Small intestine (tissue), 7 donors: ENCODE measurements around the gene NIBAN1. TPM values are rescaled to one million over a fixed set of nuclear protein-coding genes. Genes with fewer than 3 reads are reported as not detected.

Source experiments
- DNase-seq, 2 donors: peaks; one replicate each; pipeline versions ENCODE4 v3.0.0 to v3.0.0-alpha.2; 2013
- FAIRE-seq: peaks from 2 replicates; lab custom pipeline; 2012; peaks lifted over from hg19 to GRCh38; lab: Jason Lieb, UNC
- H3K27ac ChIP-seq, 3 donors: one replicate each; pipeline ENCODE4 v1.5.1; 2013; ENCODE audit warnings: low read length in 2 of 3, mild to moderate bottlenecking in 2 of 3, control low read depth in 1 of 3, inconsistent platforms in 1 of 3, low read depth in 1 of 3, moderate library complexity in 1 of 3
- H3K27me3 ChIP-seq, 3 donors: one replicate each; pipeline ENCODE4 v1.6.1; 2013; ENCODE audit warnings: low read length in 3 of 3, inconsistent platforms in 1 of 3; ENCODE audit not compliant: control insufficient read depth in 3 of 3, insufficient read depth in 3 of 3
- H3K36me3 ChIP-seq, 3 donors: one replicate each; pipeline ENCODE4 v1.6.1; 2013; ENCODE audit warnings: low read length in 3 of 3, inconsistent platforms in 1 of 3, low read depth in 1 of 3, mild to moderate bottlenecking in 1 of 3, moderate library complexity in 1 of 3; ENCODE audit not compliant: control insufficient read depth in 3 of 3, insufficient read depth in 2 of 3
- H3K4me1 ChIP-seq, 3 donors: one replicate each; pipeline ENCODE4 v1.6.1; 2013; ENCODE audit warnings: low read length in 2 of 3, inconsistent platforms in 1 of 3, low read depth in 1 of 3, mild to moderate bottlenecking in 1 of 3, moderate library complexity in 1 of 3; ENCODE audit not compliant: control insufficient read depth in 3 of 3, insufficient read depth in 2 of 3
- H3K4me3 ChIP-seq, 3 donors: one replicate each; pipeline ENCODE4 v1.5.1; 2013; ENCODE audit warnings: low read length in 3 of 3, control low read depth in 1 of 3, inconsistent platforms in 1 of 3, low read depth in 1 of 3, mild to moderate bottlenecking in 1 of 3, moderate library complexity in 1 of 3
- H3K9me3 ChIP-seq, 2 donors: one replicate each; pipeline ENCODE4 v1.6.1; 2013; ENCODE audit warnings: low read depth in 1 of 2, low read length in 1 of 2; ENCODE audit not compliant: control insufficient read depth in 2 of 2, insufficient read depth in 1 of 2
- WGBS, 3 donors: extraction: QIAGEN DNeasy Blood & Tissue Kit; methylation state at CpG; one replicate each; pipeline ENCODE4 v1.1.7; 2013; 5-methylcytosine and 5-hydroxymethylcytosine counted together
- polyA plus RNA-seq, 4 donors: library from polyadenylated mRNA; stranded (reverse) in 3 of 4; unstranded in 1 of 4; fragments of 200-250 nt in 3 of 4; fragments of 120-200 nt in 1 of 4; gene quantifications; one replicate each; pipeline versions ENCODE4 v1.2.1 to v1.2.3, GENCODE V29; 2013
- donor health status: healthy with polysubstance abuse.
- donor health status: control.
- donor health status: control.
- donor health status: Bipolar disorder and iron deficiency.
- donor health status: healthy.

Gene NIBAN1
- polyA plus RNA-seq, 4 donors = 1.1 to 8.4 (median 2.5) TPM

DNA sequence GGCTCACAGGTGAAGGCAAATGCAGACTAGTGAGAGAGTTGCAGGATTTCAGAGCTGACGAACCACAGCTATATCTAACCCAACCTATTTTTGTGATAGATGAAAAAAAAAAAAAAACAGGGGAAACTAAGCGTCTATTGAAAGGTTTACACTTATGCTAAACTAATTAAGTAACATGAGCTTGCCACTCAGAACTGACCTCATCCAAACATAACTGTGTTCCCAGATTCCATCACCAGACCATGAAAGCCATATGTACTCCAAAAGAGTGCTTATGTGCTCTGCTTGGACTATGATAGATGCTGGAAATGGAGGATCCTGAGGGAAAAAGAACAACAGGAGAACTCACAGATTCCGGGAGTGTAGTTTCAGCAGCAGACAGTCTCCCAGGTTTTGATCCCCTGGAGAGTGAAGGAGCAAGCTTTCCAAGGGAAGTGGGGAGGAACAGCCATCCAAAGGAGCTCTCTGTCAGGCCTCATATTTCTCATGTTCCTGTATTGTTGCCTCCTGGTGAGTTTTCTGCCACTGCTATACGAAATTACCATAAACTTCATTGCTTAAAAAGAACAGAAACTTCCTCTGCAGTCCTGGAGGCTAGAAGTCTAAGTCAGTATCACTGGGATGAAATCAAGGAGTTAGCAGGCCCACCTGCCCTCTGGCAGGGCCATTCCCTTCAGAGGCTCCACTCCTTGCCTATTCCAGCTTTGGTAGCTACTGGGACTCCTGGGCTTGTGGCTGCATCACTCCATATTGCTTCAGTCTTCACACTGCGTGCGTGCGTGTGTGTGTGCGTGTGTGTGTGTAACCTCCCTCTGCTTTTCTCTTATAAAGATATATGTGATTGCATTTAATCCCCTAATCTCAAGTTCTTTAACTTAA lies 38.1 kb downstream of the NIBAN1 start:
- no peak overlapping the region for H3K4me3 ChIP-seq
- no peaks in the 10 kb centered on the region for H3K36me3 ChIP-seq
- no peaks in the 10 kb centered on the region for H3K4me1 ChIP-seq
- H3K27ac ChIP-seq = no peak overlapping the region
- no peak for FAIRE-seq
- DNase-seq = no peak
- H3K27me3 ChIP-seq = no peaks in the 10 kb centered on the region
- WGBS, 3 donors = 91 to 95% (median 94%) methylated on average over 8 of the region's 8 CpGs
- no peaks in the 10 kb centered on the region for H3K9me3 ChIP-seq

DNA sequence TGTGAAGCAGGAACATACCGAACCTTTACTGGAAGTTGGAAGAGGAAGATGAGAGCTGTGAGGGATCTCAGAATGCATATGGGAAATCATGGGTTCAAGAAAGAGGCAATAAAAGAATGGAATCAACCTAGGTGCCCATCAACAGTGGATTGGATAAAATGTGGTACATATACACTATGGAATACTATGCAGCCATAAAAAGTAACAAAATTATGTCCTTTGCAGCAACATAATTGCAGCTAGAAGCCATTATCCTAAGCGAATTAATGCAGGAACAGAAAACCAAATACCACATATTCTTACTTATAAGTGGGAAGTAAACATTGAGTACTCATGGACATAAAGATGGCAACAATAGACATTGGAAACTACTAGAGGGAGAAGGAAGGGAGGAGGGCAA lies 40.4 kb downstream of the NIBAN1 start:
- H3K4me1 ChIP-seq = no peaks in the 10 kb centered on the region
- no peaks in the 10 kb centered on the region for H3K27me3 ChIP-seq
- WGBS, 3 donors = 95 to 98% (median 98%) methylated on average over 2 of the region's 2 CpGs
- DNase-seq (no peak), FAIRE-seq (no peak)
- no peak overlapping the region for H3K27ac ChIP-seq
- H3K9me3 ChIP-seq = no peaks in the 10 kb centered on the region
- no peak overlapping the region for H3K4me3 ChIP-seq
- no peaks in the 10 kb centered on the region for H3K36me3 ChIP-seq

DNA sequence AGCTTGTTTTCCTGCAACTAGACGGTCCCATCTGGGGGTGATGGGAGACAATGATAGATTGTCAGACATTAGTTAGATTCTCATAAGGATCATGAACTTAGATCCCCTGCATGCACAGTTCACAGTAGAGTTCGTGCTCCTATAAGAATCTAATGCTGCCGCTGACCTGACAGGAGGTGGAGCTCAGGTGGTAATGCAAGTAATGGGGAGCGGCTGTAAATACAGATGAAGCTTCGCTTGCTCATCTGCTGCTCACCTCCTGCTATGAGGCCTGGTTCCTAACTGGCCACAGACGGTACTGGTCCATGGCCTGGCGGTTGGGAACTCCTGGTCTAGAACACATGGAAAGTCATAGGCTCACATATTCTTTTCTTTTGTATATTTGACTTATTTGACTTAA lies 42.0 kb downstream of the NIBAN1 start:
- no peaks in the 10 kb centered on the region for H3K36me3 ChIP-seq
- no peaks in the 10 kb centered on the region for H3K4me1 ChIP-seq
- no peaks in the 10 kb centered on the region for H3K9me3 ChIP-seq
- H3K27ac ChIP-seq = no peak overlapping the region
- H3K4me3 ChIP-seq = no peak overlapping the region
- FAIRE-seq (no peak), DNase-seq (no peak)
- H3K27me3 ChIP-seq = no peaks in the 10 kb centered on the region
- 96 to 97% (median 96%) methylated on average over 7 of the region's 7 CpGs for WGBS, 3 donors

DNA sequence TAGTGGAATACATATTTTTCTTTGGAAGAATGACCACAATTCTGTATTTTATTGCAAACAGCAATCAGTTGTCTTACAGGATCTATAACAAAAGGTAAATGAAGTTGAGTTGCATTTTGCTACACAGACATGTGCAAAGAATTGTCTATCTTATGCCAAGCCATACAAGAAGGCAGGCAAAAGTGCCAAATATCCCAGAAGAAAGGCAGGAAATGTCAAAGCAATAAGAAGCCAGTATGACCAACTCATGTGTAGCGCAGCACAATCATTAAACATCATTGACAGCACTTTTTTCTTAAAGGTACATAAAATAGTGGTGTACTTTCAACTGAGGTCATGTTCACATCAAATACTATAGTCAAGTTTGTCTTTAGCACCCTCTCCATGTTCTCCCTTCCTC lies 42.7 kb downstream of the NIBAN1 start:
- H3K27ac ChIP-seq = no peak overlapping the region
- FAIRE-seq = no peak
- 90 to 94% (median 93%) methylated on average over 1 of the region's 1 CpG for WGBS, 3 donors
- H3K4me1 ChIP-seq = no peaks in the 10 kb centered on the region
- H3K27me3 ChIP-seq = no peaks in the 10 kb centered on the region
- H3K4me3 ChIP-seq = no peak overlapping the region
- H3K9me3 ChIP-seq = no peaks in the 10 kb centered on the region
- DNase-seq = no peak
- no peaks in the 10 kb centered on the region for H3K36me3 ChIP-seq

DNA sequence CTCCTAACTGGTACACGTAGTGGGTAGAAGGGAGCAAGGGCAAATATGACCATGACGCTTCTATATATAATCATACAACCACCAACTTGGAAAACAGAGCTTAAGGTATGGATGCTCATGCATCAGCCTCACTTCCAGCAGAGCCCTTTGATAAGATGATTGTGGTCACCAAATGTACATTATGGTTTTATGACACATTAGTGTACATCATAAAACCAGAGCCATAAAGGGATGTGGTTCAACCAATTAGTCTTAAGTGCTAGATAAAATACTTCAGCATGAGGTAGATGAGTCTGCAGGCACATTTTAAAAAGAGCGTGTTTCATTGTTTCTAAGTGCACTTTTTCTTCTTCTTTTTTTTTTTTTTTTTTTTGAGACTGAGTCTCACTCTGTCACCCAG lies 43.7 kb downstream of the NIBAN1 start:
- DNase-seq = peak; percentile 18 to 78
- Histone ChIP-seq H3K4me1 (no peaks in the 10 kb centered on the region), H3K9me3 (peaks cover 0 to 5% of the 10 kb centered on the region in 2 donors), H3K36me3 (no peaks in the 10 kb centered on the region), H3K27ac (no peak overlapping the region), H3K4me3 (no peak overlapping the region), H3K27me3 (no peaks in the 10 kb centered on the region)
- WGBS, 3 donors = 22 to 59% (median 29%) methylated on average over 3 of the region's 3 CpGs
- no peak for FAIRE-seq

DNA sequence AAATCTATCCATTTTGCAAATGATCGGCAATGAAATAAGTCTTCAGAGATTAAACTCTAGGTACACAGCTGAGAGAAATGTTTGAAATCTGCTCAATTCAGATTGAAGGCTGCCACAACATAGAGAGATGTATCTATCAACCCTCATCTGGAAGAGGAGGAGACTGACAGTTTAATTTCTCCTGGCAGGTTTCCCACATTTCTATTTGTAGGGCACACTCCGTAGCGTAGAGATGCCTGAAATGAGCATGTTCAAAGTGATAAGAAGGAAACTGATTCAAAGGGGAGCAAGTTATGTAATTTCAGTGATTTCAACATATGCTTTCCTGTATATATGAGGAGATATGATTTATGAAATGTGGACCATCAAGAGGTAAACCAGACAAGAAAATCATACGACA lies 44.1 kb downstream of the NIBAN1 start:
- Histone ChIP-seq H3K4me1 (no peaks in the 10 kb centered on the region), H3K27me3 (no peaks in the 10 kb centered on the region), H3K9me3 (peaks cover 0 to 5% of the 10 kb centered on the region in 2 donors), H3K4me3 (no peak overlapping the region), H3K27ac (no peak overlapping the region), H3K36me3 (no peaks in the 10 kb centered on the region)
- FAIRE-seq (no peak), DNase-seq (no peak)
- WGBS, 3 donors = 20 to 49% (median 37%) methylated on average over 4 of the region's 4 CpGs

DNA sequence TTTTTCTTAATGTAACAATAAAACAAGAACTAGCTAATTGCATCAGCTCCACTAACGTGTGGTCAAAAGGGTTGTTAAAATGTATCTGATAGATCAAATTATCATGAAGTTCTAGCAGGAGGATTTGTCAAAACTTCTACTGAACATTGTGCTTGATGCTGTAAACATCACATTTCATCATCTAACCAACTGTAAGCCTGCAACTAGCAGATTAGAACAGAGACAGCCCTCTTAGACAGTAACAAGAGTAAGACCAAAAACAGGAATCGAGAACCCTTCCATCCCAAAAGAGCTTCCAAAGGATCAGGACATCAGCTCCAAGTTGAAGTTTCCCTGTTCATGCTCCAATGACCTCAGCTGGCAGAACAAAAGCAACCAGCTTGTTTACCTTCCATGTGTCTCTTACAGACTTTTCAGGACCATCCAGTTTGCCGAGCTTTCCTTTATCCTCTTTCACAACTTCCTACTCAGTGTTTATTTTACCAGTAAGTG lies 44.6 kb downstream of the NIBAN1 start:
- Histone ChIP-seq H3K36me3 (no peaks in the 10 kb centered on the region), H3K27ac (no peak overlapping the region), H3K27me3 (no peaks in the 10 kb centered on the region), H3K4me3 (no peak overlapping the region), H3K4me1 (no peaks in the 10 kb centered on the region), H3K9me3 (peaks cover 0 to 5% of the 10 kb centered on the region in 2 donors)
- FAIRE-seq (no peak), DNase-seq (peak in 1 of 2 donors; percentile 24)
- 49 to 66% (median 55%) methylated on average over 3 of the region's 3 CpGs for WGBS, 3 donors

DNA sequence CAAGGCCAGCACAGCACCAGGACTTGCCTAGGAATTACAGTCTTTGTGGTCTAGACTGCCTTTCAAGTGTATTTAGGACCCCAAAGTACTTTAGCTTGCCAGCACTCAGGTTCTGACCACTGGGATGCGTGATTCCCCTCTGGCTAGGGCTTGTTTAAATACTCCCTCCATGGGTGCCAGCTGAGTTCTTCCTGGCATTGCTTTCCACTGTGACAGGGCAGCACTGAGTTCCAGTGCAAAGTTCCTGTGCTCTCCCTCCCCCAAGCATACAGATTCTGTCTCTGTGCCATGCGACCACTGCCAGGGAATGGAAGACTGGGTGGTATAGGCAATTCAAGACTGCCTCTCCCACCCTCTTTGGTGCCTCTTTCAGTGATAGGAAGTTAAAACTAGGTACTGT lies 45.9 kb downstream of the NIBAN1 start:
- no peak overlapping the region for H3K4me3 ChIP-seq
- no peaks in the 10 kb centered on the region for H3K27me3 ChIP-seq
- no peaks in the 10 kb centered on the region for H3K4me1 ChIP-seq
- FAIRE-seq (no peak), DNase-seq (no peak)
- H3K27ac ChIP-seq = no peak overlapping the region
- peaks cover 0 to 5% of the 10 kb centered on the region in 2 donors for H3K9me3 ChIP-seq
- no peaks in the 10 kb centered on the region for H3K36me3 ChIP-seq
- WGBS, 3 donors = 84 to 94% (median 91%) methylated on average over 2 of the region's 2 CpGs
